GM21381 (cell line): ENCODE results near the gene DLG1.
"Not testable (repeated sequence)": the region's sequence is repeated elsewhere in the genome, so short reads cannot be mapped to it uniquely, and the experiment has no call there.

ENCODE experiments used
- ATAC-seq: cut with Tn5 transposase; IDR thresholded peaks from one replicate; pipeline ENCODE4 v1.9.1; 2021; ENCODE audit warnings: mild to moderate bottlenecking, moderate library complexity; ENCODE audit not compliant: unreplicated experiment

Gene DLG1

GRCh38 chr3:197122394-197122793, 176.0 kb downstream of the DLG1 start:
- no peak for ATAC-seq

DNA sequence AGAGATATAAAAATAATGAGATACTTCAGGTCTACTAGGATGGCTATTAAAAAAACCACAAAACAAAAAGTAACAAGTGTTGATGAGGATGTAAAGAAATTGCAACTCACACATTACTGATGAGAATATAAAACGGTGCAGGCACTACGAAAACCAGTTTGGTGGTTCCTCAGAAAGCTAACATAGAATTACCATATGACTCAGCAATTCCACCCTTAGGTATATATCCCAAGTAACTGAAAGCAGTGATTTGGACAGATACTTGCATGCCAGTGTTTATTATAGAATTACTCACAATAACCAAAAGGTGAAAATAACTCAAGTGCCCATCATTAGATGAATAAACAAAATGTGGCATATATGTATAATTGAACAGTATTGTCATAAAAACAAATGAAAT, 181.3 kb downstream of the DLG1 start:
- ATAC-seq, result no peak

- ATAC-seq, result no peak
Measured at GRCh38 chr3:197114007-197114406, 184.4 kb downstream of the DLG1 start.

GRCh38 chr3:197111685-197112084, 186.7 kb downstream of the DLG1 start:
- no peak for ATAC-seq

DNA sequence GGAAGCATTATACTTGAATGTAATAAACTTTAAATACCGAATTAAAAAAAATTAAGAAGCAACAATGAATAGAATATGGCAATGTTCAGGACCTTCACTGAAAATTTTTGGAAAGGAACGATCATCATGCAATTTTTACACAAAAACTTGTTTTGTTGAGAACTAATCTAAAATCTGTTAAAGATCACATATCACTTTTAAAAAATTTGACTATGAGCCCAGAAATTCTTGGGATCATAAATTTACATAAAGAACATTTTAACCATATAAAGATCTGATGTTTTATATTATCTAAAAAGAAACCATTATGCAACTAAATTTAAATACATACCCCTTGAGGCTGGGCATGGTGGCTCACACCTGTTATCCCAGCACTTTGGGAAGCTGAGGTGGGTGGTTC, 192.6 kb downstream of the DLG1 start:
- no peak for ATAC-seq

GRCh38 chr3:197104738-197105137, 193.7 kb downstream of the DLG1 start:
- ATAC-seq, result no peak

GRCh38 chr3:197103766-197104165, 194.6 kb downstream of the DLG1 start:
- no peak for ATAC-seq

- ATAC-seq, result no peak
Measured at GRCh38 chr3:197093871-197094270, 204.5 kb downstream of the DLG1 start.

GRCh38 chr3:197088370-197088769, 210.0 kb downstream of the DLG1 start:
- ATAC-seq, result no peak

DNA sequence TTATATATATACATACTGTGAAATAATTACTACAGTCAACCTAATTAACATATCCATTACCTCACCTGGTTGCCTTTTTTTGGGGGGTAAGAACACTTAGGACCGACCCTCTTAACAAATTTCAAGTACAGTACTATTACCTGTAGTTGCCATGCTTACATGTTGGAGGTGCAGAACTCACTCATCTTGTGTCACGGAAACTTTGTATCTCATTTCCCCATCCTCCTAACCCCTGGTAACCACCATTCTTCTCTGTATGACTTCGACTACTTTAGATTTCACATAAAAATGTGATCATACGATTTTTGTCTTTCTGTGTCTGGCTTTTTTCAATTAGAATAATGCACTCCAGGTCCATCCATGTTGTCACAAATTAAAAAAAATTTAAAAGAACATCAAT, 213.3 kb downstream of the DLG1 start:
- no peak for ATAC-seq

GRCh38 chr3:197083486-197083885, 214.9 kb downstream of the DLG1 start:
- ATAC-seq, result no peak

GRCh38 chr3:197082871-197083270, 215.5 kb downstream of the DLG1 start:
- no peak for ATAC-seq

GRCh38 chr3:197080344-197080743, 218.1 kb downstream of the DLG1 start:
- no peak for ATAC-seq

- ATAC-seq, result no peak
Measured at GRCh38 chr3:197076415-197076814, 222.0 kb downstream of the DLG1 start.

GRCh38 chr3:197068077-197068476, 230.3 kb downstream of the DLG1 start:
- ATAC-seq, result no peak

DNA sequence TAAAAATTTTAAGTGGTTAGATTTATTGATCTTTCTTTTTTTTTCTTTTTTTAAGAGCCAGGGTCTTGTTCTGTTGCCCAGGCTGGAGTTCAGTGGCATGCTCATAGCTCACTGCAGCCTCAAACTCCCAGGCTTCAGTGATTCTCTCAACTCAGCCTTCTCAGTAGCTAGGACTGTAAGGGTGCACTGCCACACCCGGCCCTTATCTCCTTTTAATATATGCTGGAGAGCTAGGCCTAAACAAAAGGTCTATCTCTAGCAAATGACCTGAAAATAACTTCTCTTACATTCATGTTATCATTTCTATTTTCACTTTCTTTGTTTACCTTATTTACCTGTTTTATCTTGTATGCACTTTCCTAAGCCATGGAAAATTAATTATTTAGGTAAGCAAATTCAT, 233.6 kb downstream of the DLG1 start:
- no peak for ATAC-seq

DNA sequence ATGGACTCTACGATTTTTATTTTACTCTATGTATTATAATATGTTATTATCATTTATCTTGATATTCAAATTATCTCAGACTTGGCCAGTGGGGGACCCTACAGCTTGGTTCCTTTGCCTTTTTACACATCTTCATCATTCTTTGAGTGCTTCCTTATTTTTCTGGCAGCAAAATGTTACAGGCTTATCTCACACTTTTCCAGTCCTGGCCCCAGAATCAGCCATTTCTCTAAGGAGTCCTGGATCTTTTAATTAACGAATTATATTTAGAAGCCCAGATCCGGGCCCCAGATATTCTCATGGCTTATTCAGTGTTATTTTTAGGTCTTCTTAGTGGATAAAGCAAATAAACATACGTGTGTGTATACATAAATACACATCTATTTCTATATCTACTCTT, 236.0 kb downstream of the DLG1 start:
- ATAC-seq, result no peak

GRCh38 chr3:197051637-197052036, 246.8 kb downstream of the DLG1 start:
- ATAC-seq, result not testable (repeated sequence)

DNA sequence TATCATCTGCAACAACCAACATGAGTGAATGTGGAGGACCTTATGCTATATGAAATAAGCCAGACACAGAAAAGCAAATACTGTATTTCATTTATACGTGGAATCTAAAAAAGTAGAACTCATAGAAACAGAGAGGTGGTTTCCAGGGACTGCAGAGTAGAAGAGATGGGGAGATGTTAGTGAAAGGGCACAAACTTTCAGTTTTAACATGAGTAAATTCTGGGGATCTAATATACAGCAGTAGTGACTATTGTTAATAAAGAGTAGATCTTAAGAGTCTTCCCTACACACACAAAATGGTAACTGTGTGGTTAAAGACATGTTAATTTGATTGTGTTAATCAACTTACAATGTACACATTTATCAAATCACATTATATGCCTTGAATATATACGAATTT, 247.9 kb downstream of the DLG1 start:
- ATAC-seq, result peak; percentile 76

GRCh38 chr3:197042539-197042938, 255.9 kb downstream of the DLG1 start:
- ATAC-seq, result no peak

- ATAC-seq, result no peak
Measured at GRCh38 chr3:197041875-197042488, 256.4 kb downstream of the DLG1 start.

DNA sequence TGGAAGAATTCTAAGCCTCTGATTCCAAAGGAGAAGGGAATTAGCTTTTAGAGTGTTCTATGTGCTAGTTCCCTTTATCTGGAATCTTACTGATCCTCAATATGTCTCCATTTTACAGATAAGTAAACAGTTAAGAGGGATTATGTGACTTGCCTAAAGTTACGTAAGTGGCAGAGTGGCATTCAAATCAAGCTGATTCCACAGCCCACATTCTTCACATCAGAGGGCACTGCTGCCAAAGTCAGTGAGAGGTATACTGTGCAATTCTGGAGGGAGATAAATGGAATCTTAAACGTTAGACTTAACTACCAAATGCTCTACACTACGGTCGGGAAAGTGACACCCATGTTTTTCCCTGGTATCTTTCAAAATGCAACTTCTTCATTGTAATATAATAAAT, 257.8 kb downstream of the DLG1 start:
- no peak for ATAC-seq

DNA sequence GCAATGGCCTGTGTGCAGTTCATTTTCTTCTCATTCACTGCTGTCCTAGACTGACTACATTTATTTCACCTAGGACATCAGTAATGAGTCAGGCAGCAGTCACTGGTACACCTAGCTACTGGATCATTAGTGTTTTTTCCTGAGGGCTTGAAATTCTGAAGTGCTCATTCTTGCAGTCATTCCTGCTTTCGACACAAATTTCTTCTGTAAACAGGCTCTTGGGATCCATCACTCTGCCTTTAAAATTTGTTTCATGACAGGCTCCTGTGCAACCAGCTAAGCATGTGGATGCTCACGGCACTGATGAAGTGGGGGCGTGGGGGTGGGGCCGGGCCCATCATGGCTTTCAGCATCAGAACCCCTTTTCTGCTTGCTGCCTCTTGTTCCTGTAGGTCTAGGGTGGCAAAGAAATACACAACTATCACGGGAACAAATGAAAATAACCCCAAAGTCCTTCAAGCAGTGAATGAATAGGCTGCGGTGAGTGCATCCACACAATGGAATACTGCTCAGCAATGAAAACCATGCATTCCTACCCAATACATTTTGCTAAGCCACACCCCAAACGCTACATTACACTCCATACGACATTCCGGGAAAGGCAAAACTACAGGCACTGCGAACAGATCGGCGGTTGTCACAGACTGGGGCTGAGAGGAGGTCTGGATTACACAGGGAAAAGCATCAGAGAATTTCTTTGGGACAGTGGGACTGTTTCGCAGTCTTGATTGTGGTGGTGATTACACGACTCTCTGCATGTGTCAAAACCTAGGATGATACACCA, 259.5 kb downstream of the DLG1 start:
- ATAC-seq, result no peak
